ENCODE measurements around the gene SPNS3.

SPNS3 gene

GRCh38 chr17:4442582-4442981, 8.8 kb downstream of the SPNS3 start:
- Histone ChIP-seq H3K4me2 (ENCODE audit: low read length) (no peak overlapping the region), H3F3A (ENCODE audit: control insufficient read depth, insufficient read depth) (peaks cover 5% of the 10 kb centered on the region), H3K27me3 (ENCODE audit: control insufficient read depth, low read length) (no peaks in the 10 kb centered on the region), H3K27ac (ENCODE audit: low read depth, low read length) (no peak overlapping the region), H3K36me3 (ENCODE audit: control insufficient read depth, low read length) (no peaks in the 10 kb centered on the region), H3K4me1 (ENCODE audit: control insufficient read depth, low read length) (peaks cover 14% of the 10 kb centered on the region), H3K9me3 (ENCODE audit: control insufficient read depth, insufficient read depth, low read length) (no peaks in the 10 kb centered on the region), H3K79me2 (ENCODE audit: control insufficient read depth, low read length) (peaks cover 5% of the 10 kb centered on the region; the same call in 1 of the 2 replicates), H3K9me2 (replicated peaks; ENCODE audit: control insufficient read depth, low read length) (no peaks in the 10 kb centered on the region), H3K4me3 (ENCODE audit: low read length) (no peak overlapping the region), H4K20me1 (ENCODE audit: control insufficient read depth, insufficient read depth, low read depth, low read length) (no peaks in the 10 kb centered on the region)
- TF ChIP-seq EZH2phosphoT487 (IDR thresholded peaks at IDR 0.05; ENCODE audit: borderline replicate concordance, low read length) (no peak), CTCF (IDR thresholded peaks at IDR 0.05; ENCODE audit: low read depth, low read length, poor library complexity, severe bottlenecking) (no peak)

- no peak overlapping the region for H3K27ac ChIP-seq (ENCODE audit: low read depth, low read length)
- no peak overlapping the region for H3K4me2 ChIP-seq (ENCODE audit: low read length)
- H3K79me2 ChIP-seq (ENCODE audit: control insufficient read depth, low read length): no peaks in the 10 kb centered on the region
- H3K36me3 ChIP-seq (ENCODE audit: control insufficient read depth, low read length): no peaks in the 10 kb centered on the region
- H3F3A ChIP-seq (ENCODE audit: control insufficient read depth, insufficient read depth): peaks cover 5% of the 10 kb centered on the region
- H4K20me1 ChIP-seq (ENCODE audit: control insufficient read depth, insufficient read depth, low read depth, low read length): no peaks in the 10 kb centered on the region
- TF ChIP-seq CTCF (IDR thresholded peaks at IDR 0.05; ENCODE audit: low read depth, low read length, poor library complexity, severe bottlenecking): no peak
- TF ChIP-seq EZH2phosphoT487 (IDR thresholded peaks at IDR 0.05; ENCODE audit: borderline replicate concordance, low read length): no peak
- H3K4me1 ChIP-seq (ENCODE audit: control insufficient read depth, low read length): peaks cover 5% of the 10 kb centered on the region
- H3K9me2 ChIP-seq (replicated peaks; ENCODE audit: control insufficient read depth, low read length): no peaks in the 10 kb centered on the region
- H3K27me3 ChIP-seq (ENCODE audit: control insufficient read depth, low read length): no peaks in the 10 kb centered on the region
- H3K4me3 ChIP-seq (ENCODE audit: low read length): no peak overlapping the region
- no peaks in the 10 kb centered on the region for H3K9me3 ChIP-seq (ENCODE audit: control insufficient read depth, insufficient read depth, low read length)
Observed at GRCh38 chr17:4443476-4443875, 9.7 kb downstream of the SPNS3 start.

GRCh38 chr17:4444782-4445473, 11.2 kb downstream of the SPNS3 start:
- no peak overlapping the region for H3K27ac ChIP-seq (ENCODE audit: low read depth, low read length)
- H3K4me2 ChIP-seq (ENCODE audit: low read length): no peak overlapping the region
- H3K36me3 ChIP-seq (ENCODE audit: control insufficient read depth, low read length): no peaks in the 10 kb centered on the region
- no peaks in the 10 kb centered on the region; the same call in 1 of the 2 replicates for H4K20me1 ChIP-seq (ENCODE audit: control insufficient read depth, insufficient read depth, low read depth, low read length)
- H3K4me1 ChIP-seq (ENCODE audit: control insufficient read depth, low read length): no peaks in the 10 kb centered on the region
- H3K79me2 ChIP-seq (ENCODE audit: control insufficient read depth, low read length): no peaks in the 10 kb centered on the region
- H3K9me2 ChIP-seq (replicated peaks; ENCODE audit: control insufficient read depth, low read length): no peaks in the 10 kb centered on the region
- H3K27me3 ChIP-seq (ENCODE audit: control insufficient read depth, low read length): no peaks in the 10 kb centered on the region
- H3K4me3 ChIP-seq (ENCODE audit: low read length): no peak overlapping the region
- peaks cover 5% of the 10 kb centered on the region for H3F3A ChIP-seq (ENCODE audit: control insufficient read depth, insufficient read depth)
- no peak for TF ChIP-seq CTCF (IDR thresholded peaks at IDR 0.05; ENCODE audit: low read depth, low read length, poor library complexity, severe bottlenecking)
- no peak for TF ChIP-seq EZH2phosphoT487 (IDR thresholded peaks at IDR 0.05; ENCODE audit: borderline replicate concordance, low read length)
- no peaks in the 10 kb centered on the region for H3K9me3 ChIP-seq (ENCODE audit: control insufficient read depth, insufficient read depth, low read length)

All from DOHH2 (cell line).